Muscle layer of colon (tissue), 2 donors: ENCODE results near the gene ZC3H15.

ENCODE experiments used
- H3K27ac ChIP-seq: one replicate; pipeline ENCODE4 v1.7.0; 2013; ENCODE audit warnings: low read depth, mild to moderate bottlenecking, low read length, moderate library complexity
- H3K27me3 ChIP-seq, 2 donors: one replicate each; pipeline ENCODE4 v1.7.0; 2013; ENCODE audit warnings: low read length in 2 of 2, mild to moderate bottlenecking in 2 of 2; ENCODE audit not compliant: insufficient read depth in 2 of 2, control insufficient read depth in 1 of 2
- H3K36me3 ChIP-seq: one replicate; pipeline ENCODE4 v1.7.0; 2013; ENCODE audit warnings: mild to moderate bottlenecking, low read length; ENCODE audit not compliant: insufficient read depth
- H3K4me1 ChIP-seq: one replicate; pipeline ENCODE4 v1.7.0; 2013; ENCODE audit warnings: mild to moderate bottlenecking, low read length; ENCODE audit not compliant: insufficient read depth
- H3K4me3 ChIP-seq, 2 donors: one replicate each; pipeline ENCODE4 v1.7.0; 2013; ENCODE audit warnings: low read length in 2 of 2, low read depth in 1 of 2, mild to moderate bottlenecking in 1 of 2, moderate library complexity in 1 of 2
- H3K9ac ChIP-seq: one replicate; pipeline ENCODE4 v1.7.0; 2013; ENCODE audit warnings: low read length
- H3K9me3 ChIP-seq: one replicate; pipeline ENCODE4 v1.7.0; 2013; ENCODE audit warnings: mild to moderate bottlenecking, low read length
- donor health status: abdominal sarcoma.
- donor health status: Adenocarcinoma of cecum.

The ZC3H15 gene

GRCh38 chr2:186546846-186547245, 60.8 kb downstream of the ZC3H15 start:
- H3K4me3 ChIP-seq: no peak overlapping the region
- peaks cover 14% of the 10 kb centered on the region for H3K4me1 ChIP-seq
- H3K27ac ChIP-seq: no peak overlapping the region
- no peaks in the 10 kb centered on the region for H3K27me3 ChIP-seq
- no peaks in the 10 kb centered on the region for H3K9me3 ChIP-seq
- H3K36me3 ChIP-seq: no peaks in the 10 kb centered on the region
- no peak overlapping the region for H3K9ac ChIP-seq

- Histone ChIP-seq H3K4me1 (no peaks in the 10 kb centered on the region), H3K4me3 (no peak overlapping the region), H3K36me3 (no peaks in the 10 kb centered on the region), H3K27me3 (no peaks in the 10 kb centered on the region), H3K27ac (no peak overlapping the region), H3K9ac (no peak overlapping the region), H3K9me3 (no peaks in the 10 kb centered on the region)
Observed at GRCh38 chr2:186551323-186552050, 65.4 kb downstream of the ZC3H15 start.

GRCh38 chr2:186554429-186554828, 68.4 kb downstream of the ZC3H15 start:
- Histone ChIP-seq H3K4me1 (no peaks in the 10 kb centered on the region), H3K9ac (no peak overlapping the region), H3K4me3 (no peak overlapping the region), H3K9me3 (no peaks in the 10 kb centered on the region), H3K27me3 (no peaks in the 10 kb centered on the region), H3K36me3 (no peaks in the 10 kb centered on the region), H3K27ac (no peak overlapping the region)

GRCh38 chr2:186554850-186555671, 69.0 kb downstream of the ZC3H15 start:
- no peak overlapping the region for H3K9ac ChIP-seq
- H3K36me3 ChIP-seq: no peaks in the 10 kb centered on the region
- no peaks in the 10 kb centered on the region for H3K27me3 ChIP-seq
- no peak overlapping the region for H3K4me3 ChIP-seq
- no peak overlapping the region for H3K27ac ChIP-seq
- H3K4me1 ChIP-seq: no peaks in the 10 kb centered on the region
- H3K9me3 ChIP-seq: no peaks in the 10 kb centered on the region

GRCh38 chr2:186558512-186559276, 72.6 kb downstream of the ZC3H15 start:
- H3K36me3 ChIP-seq: no peaks in the 10 kb centered on the region
- H3K4me3 ChIP-seq: no peak overlapping the region
- H3K9ac ChIP-seq: no peak overlapping the region
- no peaks in the 10 kb centered on the region for H3K9me3 ChIP-seq
- no peaks in the 10 kb centered on the region for H3K27me3 ChIP-seq
- no peaks in the 10 kb centered on the region for H3K4me1 ChIP-seq
- H3K27ac ChIP-seq: no peak overlapping the region
